ENCODE measurements around the gene ROR2.

The ROR2 gene

GRCh38 chr9:91900055-91900796, 49.8 kb downstream of the ROR2 start:
- ATAC-seq (no peak), DNase-seq (no peak)

GRCh38 chr9:91899594-91899993, 50.4 kb downstream of the ROR2 start:
- ATAC-seq (no peak), DNase-seq (no peak)

GRCh38 chr9:91899219-91899563, 50.8 kb downstream of the ROR2 start:
- ATAC-seq (no peak), DNase-seq (no peak)

- no peak for ATAC-seq
- no peak for DNase-seq
Measured at GRCh38 chr9:91898451-91899218, 51.4 kb downstream of the ROR2 start.

GRCh38 chr9:91897201-91897600, 52.8 kb downstream of the ROR2 start:
- no peak for ATAC-seq
- DNase-seq, result no peak

- ATAC-seq (no peak), DNase-seq (no peak)
Measured at GRCh38 chr9:91896513-91897121, 53.4 kb downstream of the ROR2 start.

- ATAC-seq, result no peak
Measured at GRCh38 chr9:91896097-91896496, 53.9 kb downstream of the ROR2 start.

GRCh38 chr9:91894536-91894935, 55.5 kb downstream of the ROR2 start:
- ATAC-seq (no peak), DNase-seq (no peak)

More at GRCh38 chr9:91896097-91896496, 53.9 kb downstream of the ROR2 start:
- no peak for DNase-seq

- ATAC-seq (no peak), DNase-seq (no peak)
Measured at GRCh38 chr9:91894023-91894422, 56.0 kb downstream of the ROR2 start.

- DNase-seq, result no peak
- no peak for ATAC-seq
Measured at GRCh38 chr9:91891915-91892314, 58.1 kb downstream of the ROR2 start.

- DNase-seq, result no peak
- ATAC-seq, result no peak
Measured at GRCh38 chr9:91890662-91891061, 59.4 kb downstream of the ROR2 start.

GRCh38 chr9:91889161-91889911, 60.7 kb downstream of the ROR2 start:
- no peak for DNase-seq
- ATAC-seq, result no peak

- ATAC-seq, result no peak
Measured at GRCh38 chr9:91886414-91887076, 63.5 kb downstream of the ROR2 start.

GRCh38 chr9:91885746-91886413, 64.1 kb downstream of the ROR2 start:
- DNase-seq, result no peak
- ATAC-seq, result no peak

More at GRCh38 chr9:91886414-91887076, 63.5 kb downstream of the ROR2 start:
- DNase-seq, result no peak

GRCh38 chr9:91884696-91885687, 65.0 kb downstream of the ROR2 start:
- no peak for DNase-seq
- no peak for ATAC-seq

GRCh38 chr9:91884153-91884552, 65.9 kb downstream of the ROR2 start:
- DNase-seq (no peak), ATAC-seq (no peak)

GRCh38 chr9:91883503-91883902, 66.5 kb downstream of the ROR2 start:
- no peak for DNase-seq
- no peak for ATAC-seq

GRCh38 chr9:91882627-91883026, 67.4 kb downstream of the ROR2 start:
- DNase-seq (no peak), ATAC-seq (no peak)

- no peak for ATAC-seq
Measured at GRCh38 chr9:91880378-91880972, 69.6 kb downstream of the ROR2 start.

GRCh38 chr9:91879231-91879630, 70.8 kb downstream of the ROR2 start:
- DNase-seq (no peak), ATAC-seq (no peak)

More at GRCh38 chr9:91880378-91880972, 69.6 kb downstream of the ROR2 start:
- no peak for DNase-seq

Data from stimulated activated naive CD8-positive, alpha-beta T cell treated with anti-CD3 and anti-CD28 coated beads, Interleukin-15, Interleukin-2, amounts not matched to agents 100 U/mL and 50 U/mL, for 24 hours (primary cell).